HepG2 (cell line): Measurements from ENCODE around the gene SCAF4. TPM values are rescaled to one million over a fixed set of nuclear protein-coding genes. Genes with fewer than 3 reads are reported as not detected.

ENCODE experiments used
- ATAC-seq: fragments of 200-7000 bp; cut with Tn5 transposase; 3 replicates; pipeline ENCODE4 v1.9.1; 2020; ENCODE audit warnings: mild to moderate bottlenecking, moderate library complexity
- BruUV-seq: library from RNA; stranded (reverse); fragments of 400-500 nt; replicated peaks from 2 replicates; lab custom pipeline; 2021; lab: Mats Ljungman, UMichigan
- CTCF ChIA-PET: fragments of 300-600 bp; formaldehyde crosslinking; extraction: SDS; loops from one replicate; lab custom pipeline; 2021; ENCODE audit warnings: low total read pairs, inconsistent platforms, low intra/inter-chr PET ratio; lab: Yijun Ruan, JAX
- POLR2A ChIA-PET: fragments of 350-600 bp; sonication (Branson Sonifier 250); formaldehyde crosslinking; loops from one replicate; lab custom pipeline; 2020; ENCODE audit warnings: antibody characterized with exemption, inconsistent platforms; lab: Yijun Ruan, JAX
- DNase-seq: peaks from one replicate; pipeline ENCODE4 v3.0.0-alpha.2; 2015; ENCODE audit warnings: low spot score
- FAIRE-seq: peaks from 3 replicates; lab custom pipeline; 2011; peaks lifted over from hg19 to GRCh38; lab: Jason Lieb, UNC
- H2AFZ ChIP-seq: one replicate; pipeline ENCODE4 v1.6.1; 2011; ENCODE audit warnings: low read length, inconsistent platforms
- H3K27ac ChIP-seq: fragments of 300-600 bp; 3 replicates; pipeline ENCODE4 v1.8.0; 2011; ENCODE audit warnings: mixed run types, mild to moderate bottlenecking, mixed read lengths, low read length, inconsistent platforms; ENCODE audit not compliant: insufficient read depth; ENCODE audit errors: extremely low read length
- H3K27me3 ChIP-seq, 2 experiments: fragments of 200-600 bp in 1 of 2; 2 replicates in 1 of 2; 3 replicates in 1 of 2; pipeline versions ENCODE4 v1.6.0 to v1.8.0; 2011; ENCODE audit warnings: low read length in 2 of 2, mild to moderate bottlenecking in 2 of 2, moderate library complexity in 2 of 2, inconsistent platforms in 1 of 2; ENCODE audit not compliant: insufficient read depth in 2 of 2, control insufficient read depth in 1 of 2
- H3K36me3 ChIP-seq, 2 experiments: fragments of 200-600 bp in 1 of 2; replicated peaks in 1 of 2; 2 replicates in 1 of 2; 3 replicates in 1 of 2; pipeline versions ENCODE4 v1.5.1 to v1.8.0; 2011; ENCODE audit warnings: low read length in 2 of 2, inconsistent platforms in 1 of 2; ENCODE audit not compliant: insufficient read depth in 2 of 2, control insufficient read depth in 1 of 2
- H3K4me1 ChIP-seq: 2 replicates; pipeline ENCODE4 v1.5.1; 2012; ENCODE audit warnings: low read length, inconsistent platforms; ENCODE audit not compliant: insufficient read depth
- H3K4me2 ChIP-seq: 2 replicates; pipeline ENCODE4 v1.6.0; 2011; ENCODE audit warnings: low read depth, low read length, inconsistent platforms
- H3K4me3 ChIP-seq, 3 experiments: fragments of 200-600 bp in 1 of 3; sonication (generic), shearing (Covaris generic) in 1 of 3; replicated peaks in 1 of 3; 2 replicates each; pipeline ENCODE4 v1.5.1; 2011 to 2016; ENCODE audit warnings: low read length in 3 of 3, inconsistent platforms in 2 of 3, low read depth in 2 of 3, mild to moderate bottlenecking in 2 of 3, control low read depth in 1 of 3, mixed read lengths in 1 of 3; ENCODE audit not compliant: insufficient read depth in 1 of 3
- H3K79me2 ChIP-seq: one replicate; pipeline ENCODE4 v1.6.1; 2011; ENCODE audit warnings: low read length, inconsistent platforms; ENCODE audit not compliant: insufficient read depth
- H3K9ac ChIP-seq: 2 replicates; pipeline ENCODE4 v1.6.0; 2011; ENCODE audit warnings: mild to moderate bottlenecking, low read depth, low read length, inconsistent platforms; ENCODE audit not compliant: insufficient read depth
- H3K9me3 ChIP-seq: 2 replicates; pipeline ENCODE4 v1.5.1; 2012; ENCODE audit warnings: mild to moderate bottlenecking, low read length
- H4K20me1 ChIP-seq: 2 replicates; pipeline ENCODE4 v1.6.0; 2011; ENCODE audit warnings: inconsistent platforms, mild to moderate bottlenecking, low read length, moderate library complexity; ENCODE audit not compliant: insufficient read depth
- ATRX ChIP-seq: sonication (generic); formaldehyde crosslinking; IDR thresholded peaks from 2 replicates; pipeline ENCODE4 v1.4.0; 2020; ENCODE audit warnings: missing genetic modification reagents, borderline replicate concordance
- ERF ChIP-seq: IDR thresholded peaks from 2 replicates; pipeline ENCODE4 v1.6.1; 2018; ENCODE audit warnings: missing biosample characterization, missing genetic modification reagents
- KLF15 ChIP-seq: sonication (generic); formaldehyde crosslinking; IDR thresholded peaks from 2 replicates; pipeline ENCODE4 v1.8.1; 2023; ENCODE audit warnings: borderline replicate concordance, mild to moderate bottlenecking, inconsistent platforms, missing genetic modification reagents, mixed read lengths
- MLLT10 ChIP-seq: sonication (generic); formaldehyde crosslinking; IDR thresholded peaks from 2 replicates; pipeline ENCODE4 v1.4.0; 2020; ENCODE audit warnings: missing genetic modification reagents
- RFXAP ChIP-seq: sonication (generic); formaldehyde crosslinking; IDR thresholded peaks from 2 replicates; pipeline ENCODE4 v1.4.0; 2020; ENCODE audit warnings: missing genetic modification reagents, borderline replicate concordance
- SALL1 ChIP-seq: sonication (generic); formaldehyde crosslinking; IDR thresholded peaks from 2 replicates; pipeline ENCODE4 v1.8.0; 2022; ENCODE audit warnings: mild to moderate bottlenecking, missing genetic modification reagents
- SPEN ChIP-seq: sonication (generic); formaldehyde crosslinking; IDR thresholded peaks from 2 replicates; pipeline ENCODE4 v1.5.1; 2020; ENCODE audit warnings: low read depth, mild to moderate bottlenecking, missing genetic modification reagents
- THAP9 ChIP-seq: sonication (generic); formaldehyde crosslinking; IDR thresholded peaks from 2 replicates; pipeline ENCODE4; 2020; ENCODE audit warnings: missing genetic modification reagents, mild to moderate bottlenecking, borderline replicate concordance
- TSC22D2 ChIP-seq: sonication (generic); formaldehyde crosslinking; IDR thresholded peaks from 2 replicates; pipeline ENCODE4 v1.5.1; 2020; ENCODE audit warnings: missing genetic modification reagents, mild to moderate bottlenecking, borderline replicate concordance
- ZBED4 ChIP-seq: sonication (generic); formaldehyde crosslinking; IDR thresholded peaks from 2 replicates; pipeline ENCODE4 v1.4.0; 2020; ENCODE audit warnings: missing genetic modification reagents, borderline replicate concordance
- ZNF121 ChIP-seq: sonication (generic); formaldehyde crosslinking; IDR thresholded peaks from 2 replicates; pipeline ENCODE4 v1.5.0; 2020; ENCODE audit warnings: mild to moderate bottlenecking, missing genetic modification reagents
- ZNF230 ChIP-seq: sonication (generic); formaldehyde crosslinking; IDR thresholded peaks from 2 replicates; pipeline ENCODE4 v1.4.0; 2020; ENCODE audit warnings: mild to moderate bottlenecking, missing genetic modification reagents
- ZNF75D ChIP-seq: sonication (generic); formaldehyde crosslinking; IDR thresholded peaks from 2 replicates; pipeline ENCODE4 v1.8.1; 2023; ENCODE audit warnings: missing genetic modification reagents, mild to moderate bottlenecking, borderline replicate concordance
- WGBS: methylation state at CpG from one replicate; pipeline ENCODE4 v1.1.6; 2017; ENCODE audit warnings: low lambda C conversion rate; 5-methylcytosine and 5-hydroxymethylcytosine counted together
- in situ Hi-C: cut with HindIII; loops from 2 replicates; pipeline ENCODE4 v1.10.0; 2017; ENCODE audit warnings: low pct_unique_long_range_greater_than_20kb; ENCODE audit not compliant: extremely low pct_ligation_motif_present
- intact Hi-C: fragments of 100-400 bp; cut with micrococcal nuclease; formaldehyde crosslinking; loops from one replicate; pipeline ENCODE4 v1.10.0; 2022; ENCODE audit not compliant: unreplicated experiment
- polyA plus RNA-seq, 8 experiments: library from polyadenylated mRNA; depleted of rRNA in 3 of 8; stranded (reverse) in 7 of 8; unstranded in 1 of 8; fragments of >200 nt; fragmentation: Illumina TruSeq in 4 of 8; extraction: Trizol in 4 of 8; gene quantifications; 2 replicates each; pipeline versions ENCODE4 v1.2.1 to v1.2.3, GENCODE V29; 2011 to 2016; ENCODE audit warnings: low read depth in 4 of 8, missing spikeins in 1 of 8, mixed read lengths in 1 of 8; ENCODE audit not compliant: insufficient read depth in 1 of 8
- total RNA-seq, 5 experiments: library from RNA; depleted of rRNA; stranded (reverse); fragments of >200 nt; fragmentation: Illumina TruSeq; extraction: Trizol; gene quantifications; 2 replicates each; pipeline ENCODE4 v1.2.3, GENCODE V29; 2016; ENCODE audit warnings: low read depth in 1 of 5

The SCAF4 gene
- total and polyA plus RNA-seq, 2 of the 13 experiments (the other 11 are each of a cell fraction or from before 2014, with no cell fraction given), result 9.1 to 11.5 TPM

- WGBS, result 29% methylated on average over 3 of the region's 3 CpGs
- ChIA-PET POLR2A (no interaction called here), CTCF (no interaction called here)
- no peaks in the 10 kb centered on the region for H3K36me3 ChIP-seq
- no TSS peak for BruUV-seq
- peaks cover 5% of the 10 kb centered on the region; the same call in 1 of the 2 replicates for H3K4me1 ChIP-seq
- no peak overlapping the region for H3K9ac ChIP-seq
- H3K9me3 ChIP-seq, result no peaks in the 10 kb centered on the region
- no peak overlapping the region for H2AFZ ChIP-seq
- no peaks in the 10 kb centered on the region for H3K79me2 ChIP-seq
- intact Hi-C loops, result no loop called here
- H3K27me3 ChIP-seq, result no peaks in the 10 kb centered on the region
- H3K27ac ChIP-seq, result no peak overlapping the region
- no peak for DNase-seq
- H3K4me2 ChIP-seq, result no peak overlapping the region
- no peaks in the 10 kb centered on the region for H4K20me1 ChIP-seq
- TF ChIP-seq TSC22D2, result no peak
- no peak for TF ChIP-seq THAP9 (CRISPR knock-in tag)
- TF ChIP-seq, all 625 proteins: peak for 0
- no peak for ATAC-seq
- no peak overlapping the region for H3K4me3 ChIP-seq
- FAIRE-seq, result no peak
- in situ Hi-C loops, result loop anchor here (10.0 kb wide), 1 partner anchor 483 kb away; no protein-coding TSS in a partner anchor
These were observed 39.8 kb upstream of the SCAF4 start for GRCh38 chr21:31771685-31772084.

GRCh38 chr21:31768710-31769109 lies 36.8 kb upstream of the SCAF4 start:
- H3K4me2 ChIP-seq, result no peak overlapping the region
- H3K27ac ChIP-seq, result no peak overlapping the region
- no TSS peak for BruUV-seq
- H3K4me1 ChIP-seq, result peaks cover 9% of the 10 kb centered on the region; the same call in 1 of the 2 replicates
- H3K36me3 ChIP-seq, result no peaks in the 10 kb centered on the region
- 63% methylated on average over 1 of the region's 1 CpG for WGBS
- intact Hi-C loops, result no loop called here
- DNase-seq (no peak), ATAC-seq (no peak), FAIRE-seq (no peak)
- no peak overlapping the region for H3K9ac ChIP-seq
- no peaks in the 10 kb centered on the region for H3K27me3 ChIP-seq
- in situ Hi-C loops, result no loop called here
- H3K4me3 ChIP-seq, result no peak overlapping the region
- no peak overlapping the region for H2AFZ ChIP-seq
- no peaks in the 10 kb centered on the region for H3K9me3 ChIP-seq
- POLR2A ChIA-PET, result no interaction called here
- no peaks in the 10 kb centered on the region for H3K79me2 ChIP-seq
- H4K20me1 ChIP-seq, result no peaks in the 10 kb centered on the region
- CTCF ChIA-PET, result no interaction called here
- no peak for TF ChIP-seq ZBED4 (CRISPR knock-in tag)
- TF ChIP-seq ERF (CRISPR knock-in tag), result no peak
- no peak for TF ChIP-seq MLLT10 (CRISPR knock-in tag)
- no peak for TF ChIP-seq RFXAP
- no peak for TF ChIP-seq KLF15
- TF ChIP-seq ZNF121 (CRISPR knock-in tag), result no peak
- no peak for TF ChIP-seq SALL1 (CRISPR knock-in tag)
- TF ChIP-seq ATRX (CRISPR knock-in tag), result no peak
- no peak for TF ChIP-seq ZNF230 (CRISPR knock-in tag)
- TF ChIP-seq ZNF75D (CRISPR knock-in tag), result no peak
- TF ChIP-seq SPEN, result no peak
